GM19452 (cell line): Measurements from ENCODE around the gene MBD3L5.
"Not testable (repeated sequence)": the region's sequence is repeated elsewhere in the genome, so short reads cannot be mapped to it uniquely, and the experiment has no call there.

Source experiments
- ATAC-seq: cut with Tn5 transposase; IDR thresholded peaks from one replicate; pipeline ENCODE4 v1.9.1; 2021; ENCODE audit not compliant: unreplicated experiment

Gene MBD3L5

GRCh38 chr19:7051421-7051820 lies 21.0 kb downstream of the MBD3L5 start:
- not testable (repeated sequence) for ATAC-seq

- not testable (repeated sequence) for ATAC-seq
These were observed 22.5 kb downstream of the MBD3L5 start for GRCh38 chr19:7052896-7053295.

- not testable (repeated sequence) for ATAC-seq
These were observed 24.4 kb downstream of the MBD3L5 start for GRCh38 chr19:7054635-7055368.

GRCh38 chr19:7055679-7056078 lies 25.3 kb downstream of the MBD3L5 start:
- ATAC-seq = not testable (repeated sequence)

- not testable (repeated sequence) for ATAC-seq
These were observed 26.0 kb downstream of the MBD3L5 start for GRCh38 chr19:7056371-7056770.

GRCh38 chr19:7058576-7058975 lies 28.2 kb downstream of the MBD3L5 start, which contains the start of gene MBD3L3:
MBD3L3 (minus strand) TSS chr19:7058676; CDS start chr19:7058605, 71 bp downstream.
- not testable (repeated sequence) for ATAC-seq

- ATAC-seq = not testable (repeated sequence)
These were observed 29.6 kb downstream of the MBD3L5 start for GRCh38 chr19:7059977-7060376.

GRCh38 chr19:7063339-7063738 lies 33.0 kb downstream of the MBD3L5 start:
- no peak for ATAC-seq

GRCh38 chr19:7063764-7064418 lies 33.5 kb downstream of the MBD3L5 start:
- ATAC-seq = no peak

- ATAC-seq = not testable (repeated sequence)
These were observed 36.7 kb downstream of the MBD3L5 start for GRCh38 chr19:7067122-7067521.

GRCh38 chr19:7067716-7068115 lies 37.3 kb downstream of the MBD3L5 start:
- ATAC-seq = no peak

- ATAC-seq = no peak
These were observed 38.2 kb downstream of the MBD3L5 start for GRCh38 chr19:7068599-7068998.

- peak; percentile 89 for ATAC-seq
These were observed 38.9 kb downstream of the MBD3L5 start, which contains the start of gene ZNF557 for GRCh38 chr19:7069042-7069903. ZNF557 (plus strand) TSS chr19:7069703; CDS start chr19:7075075, 5,372 bp downstream.

GRCh38 chr19:7069904-7070226 lies 39.5 kb downstream of the MBD3L5 start:
- no peak for ATAC-seq

GRCh38 chr19:7072541-7072940 lies 42.2 kb downstream of the MBD3L5 start:
- ATAC-seq = no peak

- no peak for ATAC-seq
These were observed 44.4 kb downstream of the MBD3L5 start for GRCh38 chr19:7074705-7075282.

GRCh38 chr19:7076151-7076550 lies 45.8 kb downstream of the MBD3L5 start:
- ATAC-seq = no peak

GRCh38 chr19:7078008-7078407 lies 47.6 kb downstream of the MBD3L5 start:
- ATAC-seq = no peak
